Hindlimb muscle (tissue), 1 donor: ENCODE measurements around the gene UNC5B. TPM values are rescaled to one million over a fixed set of nuclear protein-coding genes. Genes with fewer than 3 reads are reported as not detected.
A peak's percentile ranks its signal among the peaks of the same experiment; 100 is the strongest.

Source experiments
- DNase-seq: peaks from one replicate; pipeline ENCODE4 v3.0.0-alpha.2; 2013
- polyA plus RNA-seq: library from polyadenylated mRNA; unstranded; fragments of 120-200 nt; gene quantifications from one replicate; pipeline ENCODE4 v1.2.1, GENCODE V29; 2013; ENCODE audit not compliant: insufficient read length

The UNC5B gene
- polyA plus RNA-seq, 1 donor, result 11.6 TPM

GRCh38 chr10:71301371-71301916 is 89.1 kb downstream of the UNC5B start:
- DNase-seq, result no peak

DNA sequence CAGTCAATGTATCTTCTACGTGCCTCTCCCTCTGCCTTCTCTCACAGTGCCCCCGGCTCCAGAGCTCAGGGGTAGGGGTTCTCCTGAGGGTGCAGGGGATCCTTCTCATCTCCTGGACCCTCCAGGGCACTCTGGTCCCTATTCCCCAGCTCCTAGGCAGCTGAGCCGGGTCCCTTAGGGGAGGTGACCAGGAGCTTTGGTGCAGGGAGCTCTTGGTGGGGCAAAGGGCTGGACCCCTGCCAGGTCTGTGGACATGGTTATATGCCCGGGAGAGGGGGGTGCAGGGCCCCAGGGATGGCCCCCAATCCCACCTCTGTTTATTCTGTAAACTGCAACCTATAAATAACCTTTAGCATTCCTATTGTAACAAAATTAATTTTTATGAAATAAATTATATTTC is 90.1 kb downstream of the UNC5B start:
- DNase-seq, result no peak

DNA sequence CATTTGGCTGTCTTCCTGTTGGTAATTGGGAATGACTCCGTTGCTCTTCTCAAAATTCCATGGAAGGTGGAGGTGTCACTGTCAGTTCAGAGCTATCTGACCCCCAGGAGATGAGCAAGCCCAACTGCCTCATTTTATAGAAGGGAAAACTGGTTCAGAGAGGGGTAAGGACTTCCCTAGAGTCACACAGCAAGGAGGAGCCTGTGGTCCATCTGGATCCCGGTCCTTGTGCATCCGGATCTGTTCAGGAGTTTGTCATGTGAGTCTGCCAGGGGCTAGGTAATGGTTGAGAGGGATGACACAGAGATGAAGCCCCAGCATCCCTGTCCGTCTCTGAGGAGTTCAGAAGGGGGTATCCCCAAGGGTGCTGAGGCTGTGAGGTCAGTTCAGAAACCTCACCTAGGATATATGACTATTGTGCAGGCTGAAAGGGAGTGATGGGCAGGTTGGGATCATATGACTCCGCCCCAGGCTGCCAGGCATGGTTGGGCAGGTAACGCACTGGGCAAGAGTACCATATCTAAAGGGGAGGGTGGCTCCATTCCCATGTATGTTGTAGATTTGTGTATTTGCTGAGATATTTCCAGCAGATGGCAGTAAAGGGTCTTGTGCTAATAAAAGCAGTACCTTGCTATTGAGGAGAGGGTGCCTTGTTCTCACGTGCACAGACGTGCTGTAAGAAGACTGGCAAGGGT is 90.7 kb downstream of the UNC5B start:
- DNase-seq, result peak; percentile 48

- no peak for DNase-seq
Measured at GRCh38 chr10:71303569-71303907, 91.2 kb downstream of the UNC5B start.

DNA sequence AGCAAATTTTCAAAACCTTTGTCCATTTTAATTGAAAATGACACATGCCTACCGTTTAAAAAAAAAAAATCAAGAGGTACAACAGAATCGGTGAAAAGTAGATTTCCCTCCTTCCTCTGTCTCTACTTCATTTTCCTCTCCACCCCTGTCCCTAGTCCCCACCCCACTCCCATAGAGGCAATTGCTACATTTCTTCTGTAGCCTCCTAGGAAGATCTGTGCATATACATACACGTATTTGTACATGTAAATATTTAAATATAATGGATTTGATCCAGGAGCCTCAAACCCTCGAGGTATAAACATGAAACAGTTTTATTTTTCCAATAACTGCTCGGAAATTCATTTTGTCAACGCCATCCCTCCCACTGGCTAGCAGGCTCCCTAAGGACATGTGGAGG is 92.5 kb downstream of the UNC5B start:
- DNase-seq, result no peak

GRCh38 chr10:71306979-71307378 is 94.6 kb downstream of the UNC5B start:
- DNase-seq, result no peak

DNA sequence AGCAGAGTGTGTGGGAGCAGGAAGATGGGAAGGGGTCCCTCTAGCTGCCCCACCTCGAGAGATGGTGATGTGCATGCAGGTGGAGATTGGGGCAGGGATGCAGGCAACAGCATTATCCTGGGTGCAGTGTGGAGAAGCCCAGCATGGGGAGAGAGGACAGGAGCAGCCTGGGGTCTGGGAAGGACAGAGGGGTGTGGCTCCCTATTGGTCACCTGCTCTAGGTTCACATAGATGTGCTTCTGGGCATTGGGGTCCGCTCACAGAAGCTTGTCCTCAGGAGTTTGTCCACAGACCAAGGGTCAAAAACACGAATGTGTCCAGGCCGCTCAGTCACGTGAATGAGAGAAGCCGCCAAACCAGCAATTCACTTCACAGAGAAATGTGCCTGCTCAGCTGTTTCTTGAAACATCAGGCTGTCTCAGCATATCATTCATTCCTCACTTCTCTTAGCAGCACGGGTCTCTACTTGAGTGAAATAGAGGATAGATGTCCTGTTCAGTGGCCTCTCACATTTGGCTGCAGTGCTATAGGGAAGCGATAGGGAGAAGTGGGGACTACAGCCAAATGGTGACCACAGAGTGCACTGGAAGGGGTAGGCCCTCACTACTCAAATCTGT is 95.2 kb downstream of the UNC5B start:
- no peak for DNase-seq

DNA sequence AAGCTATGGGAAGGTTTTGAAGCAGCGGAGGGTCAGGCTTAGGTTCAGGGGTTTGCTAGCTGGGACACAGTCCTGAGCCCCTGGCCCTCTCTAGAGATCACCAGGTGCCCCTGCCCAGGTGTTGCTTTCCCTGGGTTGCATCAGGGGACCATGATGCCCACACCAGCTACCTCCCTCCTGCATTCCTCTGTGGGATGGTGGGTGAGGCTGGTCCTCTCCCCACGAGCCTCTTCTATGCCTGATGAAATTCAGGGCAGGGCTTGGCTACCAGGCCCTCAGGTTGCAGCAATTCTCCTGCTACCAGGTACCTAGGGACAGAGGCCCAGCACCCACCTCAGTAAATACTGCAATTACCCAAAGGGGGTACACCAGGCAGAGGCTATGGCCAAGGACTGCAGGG is 95.9 kb downstream of the UNC5B start:
- no peak for DNase-seq

GRCh38 chr10:71308985-71309384 is 96.6 kb downstream of the UNC5B start:
- no peak for DNase-seq

DNA sequence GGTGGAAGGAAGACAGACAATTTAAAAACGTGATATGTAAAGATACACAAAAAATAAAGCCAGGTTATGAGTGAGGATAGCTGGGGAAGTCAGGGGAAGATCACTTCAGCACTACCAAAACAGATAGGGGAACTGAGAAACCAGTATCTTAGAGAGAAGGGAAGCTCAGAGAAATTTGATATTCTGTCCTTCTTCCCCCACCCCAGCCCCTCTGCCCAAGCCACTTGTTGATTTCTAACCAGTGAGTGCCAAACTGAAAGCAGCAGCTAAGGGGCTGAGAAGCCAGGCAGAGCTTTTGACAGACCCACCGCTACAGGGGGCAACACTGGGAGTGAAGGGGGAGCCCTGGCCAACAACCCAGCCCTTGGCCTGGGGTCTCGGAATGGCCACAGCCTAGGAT is 97.5 kb downstream of the UNC5B start:
- DNase-seq, result no peak

- no peak for DNase-seq
Measured at GRCh38 chr10:71312220-71312619, 99.8 kb downstream of the UNC5B start.

DNA sequence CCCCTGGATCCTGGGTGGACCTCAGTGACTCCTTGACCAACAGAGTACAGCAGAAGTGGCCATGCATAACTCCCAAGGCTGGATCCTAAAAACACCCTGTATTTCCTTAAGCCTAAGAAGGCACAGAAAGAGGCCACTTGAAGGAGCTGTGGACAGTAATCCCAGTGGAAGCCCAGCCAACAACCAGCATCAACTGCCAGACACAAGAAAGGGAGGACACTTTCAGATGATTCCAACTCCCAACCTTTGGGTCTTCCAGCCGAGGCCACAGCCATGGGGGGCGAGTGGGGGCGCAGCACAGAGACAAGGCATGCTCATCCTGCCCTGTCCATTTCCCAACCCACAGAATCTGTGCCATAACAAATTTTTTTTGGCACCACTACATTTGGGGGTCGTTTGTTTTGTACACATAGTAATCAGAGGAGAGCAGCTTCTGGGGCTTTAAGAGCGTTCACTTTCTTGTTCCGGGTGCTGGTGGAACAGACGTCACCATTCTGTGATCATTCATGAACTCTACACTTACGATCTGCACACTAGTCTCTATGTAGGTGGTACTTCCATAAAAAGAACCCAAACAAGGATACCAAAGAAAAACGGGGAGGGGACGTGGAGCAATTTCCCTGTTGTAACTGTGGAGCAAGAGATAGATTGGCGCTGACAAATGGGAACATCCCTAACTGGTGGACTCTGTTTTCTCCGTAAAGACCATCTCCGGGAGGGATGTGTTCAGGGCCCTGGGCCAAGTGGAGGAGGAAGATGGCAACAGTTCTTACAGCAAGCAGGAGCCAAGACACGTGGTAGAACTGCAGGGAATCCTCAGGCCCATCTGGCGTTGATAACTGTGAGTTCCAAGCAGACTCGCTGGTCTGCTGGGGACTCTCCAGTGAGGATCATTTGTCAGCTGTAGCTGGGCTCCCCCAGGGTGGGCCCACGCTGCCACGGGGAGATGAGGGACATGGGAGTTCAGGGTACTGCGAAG is 100.7 kb downstream of the UNC5B start:
- DNase-seq, result peak; percentile 86

DNA sequence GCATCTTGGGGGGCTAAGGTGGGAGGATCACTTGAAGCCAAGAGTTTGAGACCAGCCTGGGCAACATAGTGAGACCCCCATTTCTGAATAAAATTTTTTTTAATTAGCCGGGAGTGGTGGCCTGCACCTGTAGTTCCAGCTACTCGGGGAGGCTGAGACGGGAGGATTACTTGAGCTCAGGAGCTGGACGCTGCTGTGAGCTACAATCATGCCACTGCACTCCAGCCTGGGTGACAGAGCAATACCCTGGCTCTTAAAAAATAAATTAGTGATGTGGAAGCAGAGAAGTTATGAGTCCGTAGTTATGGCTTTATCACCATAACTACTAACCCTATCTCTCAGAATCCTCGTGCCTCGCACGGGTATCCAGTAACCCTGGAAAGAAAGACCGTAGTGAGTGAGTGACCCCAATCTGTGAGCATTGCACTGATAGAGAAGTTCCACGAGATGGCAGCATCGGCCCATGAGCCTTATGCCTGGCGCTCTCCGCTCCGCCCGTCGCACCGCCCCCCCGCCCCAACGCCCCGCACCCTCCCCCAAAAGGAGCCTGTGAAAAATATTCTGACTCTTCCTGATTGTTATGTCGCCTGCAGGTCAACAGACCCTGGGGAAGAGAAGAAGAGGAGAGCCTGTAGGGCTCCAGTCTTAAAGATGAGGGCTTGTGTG is 101.8 kb downstream of the UNC5B start:
- peak; percentile 74 for DNase-seq

DNA sequence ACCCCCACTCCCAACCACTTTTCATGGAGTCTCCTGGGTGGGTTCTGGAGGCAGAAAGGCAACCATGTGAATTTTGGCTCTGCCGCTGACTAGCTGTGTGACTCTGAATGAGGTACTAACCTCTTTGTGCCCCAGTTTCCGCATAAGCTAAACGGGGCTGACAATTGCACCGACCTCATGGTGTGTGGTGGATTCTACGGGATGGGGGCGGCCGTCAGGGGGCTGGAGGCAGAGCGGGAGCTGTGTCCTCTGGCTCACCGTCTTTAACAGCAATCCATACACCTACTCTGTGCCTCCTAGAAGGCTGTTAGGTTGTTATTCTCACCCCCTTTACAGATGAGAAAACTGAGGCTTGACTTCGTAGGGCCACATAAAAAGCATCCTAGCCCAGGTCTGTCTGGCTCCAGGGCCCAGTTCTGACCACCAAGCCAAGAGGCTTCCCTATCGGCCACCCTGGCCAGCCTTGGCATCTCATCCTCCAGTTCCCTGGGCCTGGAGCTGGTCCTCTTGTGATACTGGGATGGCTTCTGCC is 102.4 kb downstream of the UNC5B start:
- no peak for DNase-seq

DNA sequence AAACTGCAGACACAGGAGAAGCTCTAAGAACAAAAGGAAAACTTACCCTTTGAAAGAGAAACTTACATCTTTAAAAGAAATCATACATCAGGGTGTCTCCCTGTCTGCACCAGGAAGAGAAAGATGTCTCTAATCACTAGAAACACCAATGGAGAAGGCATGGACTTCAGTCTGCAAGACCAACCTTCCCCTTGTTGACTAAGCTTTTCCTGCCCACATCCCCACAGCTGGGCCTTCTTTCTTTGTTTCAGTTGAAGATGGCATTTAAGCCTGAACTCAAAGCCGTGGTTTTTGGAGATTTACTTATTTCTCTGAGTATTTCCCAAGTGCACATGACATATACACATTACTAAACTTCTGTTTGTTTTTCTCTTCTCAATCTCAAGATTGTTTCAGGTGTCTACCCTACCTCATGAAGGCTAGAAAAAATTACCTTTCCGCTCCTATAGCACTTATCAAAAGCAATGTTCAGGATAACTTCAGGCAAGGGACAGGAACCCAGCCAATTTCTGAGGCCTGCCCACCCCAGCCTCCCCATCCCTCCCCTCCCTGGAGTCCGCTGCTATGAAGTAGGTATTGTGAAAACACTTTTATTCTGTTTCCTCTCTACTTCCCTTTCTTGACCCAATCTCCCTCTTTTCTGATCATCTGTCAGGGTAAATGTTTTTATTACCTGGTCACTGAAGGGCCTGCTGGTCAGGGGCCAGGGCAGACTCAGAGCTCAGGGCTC is 103.9 kb downstream of the UNC5B start:
- DNase-seq, result no peak

- DNase-seq, result no peak
Measured at GRCh38 chr10:71316786-71317160, 104.4 kb downstream of the UNC5B start.

DNA sequence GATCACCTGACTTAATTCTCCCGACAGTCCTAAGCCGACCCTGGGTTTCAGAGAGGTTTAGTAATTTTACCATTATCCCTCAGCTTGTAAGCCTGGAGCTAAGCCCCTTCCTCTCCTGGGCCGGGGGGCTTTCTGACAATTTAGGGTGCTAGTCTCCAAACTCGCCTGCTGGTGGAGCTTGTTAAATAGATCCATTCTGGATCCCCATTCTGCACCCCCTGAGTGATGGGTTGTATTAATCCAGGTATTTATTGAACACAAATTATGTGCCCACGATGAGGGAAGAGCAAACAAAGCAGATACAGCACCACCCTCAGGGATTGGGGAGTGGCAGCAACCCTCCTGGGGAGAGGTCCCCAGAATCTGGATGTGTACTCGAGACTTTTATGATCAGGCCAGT is 105.4 kb downstream of the UNC5B start:
- DNase-seq, result no peak

DNA sequence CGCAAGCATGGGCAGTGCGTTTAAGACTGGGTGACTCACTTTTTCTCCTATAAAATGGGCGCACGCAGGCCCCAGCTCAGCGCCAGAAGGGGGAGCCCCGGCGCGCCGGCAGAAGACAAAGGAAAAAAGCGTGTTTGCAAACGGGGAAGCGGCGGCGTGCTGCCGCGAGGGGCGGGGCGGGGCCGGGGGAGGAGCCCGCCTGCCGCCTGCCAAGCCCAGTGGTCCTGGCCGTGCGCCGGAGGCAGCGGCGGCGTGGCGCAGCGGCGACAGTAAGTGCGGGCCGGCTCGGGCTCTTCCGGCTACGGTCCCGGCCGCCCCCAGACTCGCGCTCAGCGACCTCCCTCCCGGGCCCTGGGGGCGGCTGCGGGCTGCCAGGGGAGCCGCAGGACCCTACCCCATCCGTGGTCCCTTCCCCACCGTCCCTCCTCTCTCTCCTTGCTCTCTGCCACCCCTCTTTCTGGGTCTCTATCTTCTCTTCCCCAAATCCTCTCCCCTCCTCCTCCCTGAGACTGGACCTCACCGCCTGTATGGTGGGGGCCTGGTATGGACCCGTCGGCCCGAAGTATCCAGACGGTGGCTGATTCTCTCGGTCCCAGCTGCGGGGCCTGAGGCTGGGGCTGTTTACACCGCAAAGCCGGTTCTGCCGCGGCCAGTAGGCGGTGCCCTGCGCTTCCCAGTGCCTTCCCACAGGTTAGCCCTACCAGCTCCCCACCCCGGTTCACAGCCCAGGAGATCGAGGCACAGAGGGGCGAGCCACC is 106.9 kb downstream of the UNC5B start, which contains the start of gene SLC29A3:
TSS of gene SLC29A3 (plus strand) at position 218 of the 758 bp plus-strand sequence. CDS start at position 269, 51 bp downstream.
- peak; percentile 86 for DNase-seq

DNA sequence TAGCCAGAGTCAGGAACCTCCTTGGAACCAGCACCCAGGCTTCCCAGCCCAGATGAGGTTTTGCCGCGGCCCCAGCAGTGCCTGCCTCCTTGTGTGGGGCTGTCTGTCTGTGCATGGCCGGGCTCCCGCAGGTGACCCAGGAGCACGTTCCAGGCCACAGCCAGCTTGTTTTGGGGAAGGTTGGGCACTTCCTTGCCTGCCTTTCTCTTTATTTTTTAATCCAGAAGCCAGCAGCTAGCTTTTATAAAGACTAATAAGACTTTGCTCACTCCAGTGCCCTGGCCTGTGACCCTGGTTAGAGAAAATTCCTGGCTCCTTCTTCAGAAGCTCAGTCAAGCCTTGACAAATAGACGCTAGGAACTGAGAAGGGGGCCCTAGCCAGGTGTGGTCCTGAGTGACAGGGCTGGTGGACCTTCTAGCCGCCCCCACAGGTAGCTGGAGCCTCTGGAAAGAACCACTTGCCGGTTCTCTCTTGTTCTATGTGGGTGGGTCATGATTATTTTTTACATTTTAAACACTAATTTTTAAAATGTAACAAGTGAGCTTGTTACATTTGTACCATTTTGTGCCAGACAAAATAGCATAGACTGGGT is 107.5 kb downstream of the UNC5B start:
- DNase-seq, result no peak

GRCh38 chr10:71320592-71320991 is 108.2 kb downstream of the UNC5B start:
- no peak for DNase-seq
